Esophagus (tissue), 2 donors: ENCODE results near the gene CYP4Z1. TPM values are rescaled to one million over a fixed set of nuclear protein-coding genes. Genes with fewer than 3 reads are reported as not detected.

ENCODE experiments used
- polyA plus RNA-seq, 2 donors: library from polyadenylated mRNA; stranded (reverse); fragments of 200-250 nt; gene quantifications; one replicate each; pipeline ENCODE4 v1.2.3, GENCODE V29; 2013
- donor health status: healthy with polysubstance abuse.
- donor health status: Bipolar disorder and iron deficiency.

CYP4Z1 gene
- polyA plus RNA-seq, 2 donors, result 0.20 to 0.73 TPM

Other genes starting within 250 kb of the CYP4Z1 start
- under 1 TPM in 1 of 2 donors, not detected in 1; 0.01 TPM for gene CYP4A11, start 125.8 kb upstream of the CYP4Z1 start, polyA plus RNA-seq
- gene CYP4X1, start 43.6 kb upstream of the CYP4Z1 start, polyA plus RNA-seq, result 10 to 100 TPM; 12.0 to 15.3 TPM
- under 1 TPM in 1 of 2 donors, not detected in 1; 0.02 TPM for gene CYP4A22, start 70.2 kb downstream of the CYP4Z1 start, polyA plus RNA-seq
- gene PDZK1IP1, start 122.8 kb downstream of the CYP4Z1 start, polyA plus RNA-seq, result 100 to 1,000 TPM; 126 to 148 TPM
- gene TAL1, start 165.0 kb downstream of the CYP4Z1 start, polyA plus RNA-seq, result 1 to 10 TPM in 1 of 2 donors, under 1 TPM in 1; 0.82 to 1.1 TPM
- 1 to 10 TPM; 1.6 to 2.4 TPM for gene STIL, start 246.9 kb downstream of the CYP4Z1 start, polyA plus RNA-seq